HFFc6 (cell line): ENCODE measurements around the gene KCNA2. TPM values are rescaled to one million over a fixed set of nuclear protein-coding genes. Genes with fewer than 3 reads are reported as not detected.

Source experiments
- DNase-seq: peaks from one replicate; pipeline ENCODE4 v3.0.0-alpha.2; 2018
- H3K27ac Mint-ChIP-seq: 2 replicates; pipeline ENCODE4 v1.8.0; 2020; ENCODE audit warnings: mild to moderate bottlenecking, mixed read lengths
- H3K27me3 Mint-ChIP-seq: 2 replicates; pipeline ENCODE4 v1.8.0; 2021; ENCODE audit warnings: mild to moderate bottlenecking, moderate library complexity, mixed read lengths; ENCODE audit not compliant: insufficient read depth
- H3K36me3 Mint-ChIP-seq: 2 replicates; pipeline ENCODE4 v1.8.0; 2021; ENCODE audit warnings: low read depth, mixed read lengths
- H3K4me1 Mint-ChIP-seq: 2 replicates; pipeline ENCODE4 v1.8.0; 2020; ENCODE audit warnings: low read depth, mixed read lengths
- H3K4me3 Mint-ChIP-seq: 2 replicates; pipeline ENCODE4 v1.8.0; 2020; ENCODE audit warnings: mild to moderate bottlenecking, moderate library complexity, mixed read lengths
- H3K9me3 Mint-ChIP-seq: 2 replicates; pipeline ENCODE4 v1.8.0; 2020; ENCODE audit warnings: mild to moderate bottlenecking, mixed read lengths
- CTCF ChIP-seq: fragments of 200-600 bp; sonication (generic); IDR thresholded peaks from 2 replicates; pipeline ENCODE4 v1.5.0; 2021; ENCODE audit warnings: antibody characterized with exemption, mild to moderate bottlenecking
- total RNA-seq, 6 experiments: library from RNA; stranded (reverse); fragmentation: NEBNext Ultra II Directional; extraction: Animal tissue kit (Norgen Biotek cat#: 25700); gene quantifications; 2 replicates in 1 of 6; 3 replicates in 5 of 6; pipeline ENCODE4 v1.2.3, GENCODE V29; 2021

KCNA2 gene
- total RNA-seq, 6 experiments from 2014 or later, result not detected

GRCh38 chr1:110626889-110627288, 20.7 kb upstream of the KCNA2 start:
- Mint-ChIP-seq H3K27ac (no peak overlapping the region), H3K9me3 (no peaks in the 10 kb centered on the region), H3K4me3 (no peak overlapping the region), H3K36me3 (no peaks in the 10 kb centered on the region), H3K27me3 (peaks cover 10% of the 10 kb centered on the region), H3K4me1 (no peaks in the 10 kb centered on the region)
- no peak for DNase-seq
- no peak for TF ChIP-seq CTCF

DNA sequence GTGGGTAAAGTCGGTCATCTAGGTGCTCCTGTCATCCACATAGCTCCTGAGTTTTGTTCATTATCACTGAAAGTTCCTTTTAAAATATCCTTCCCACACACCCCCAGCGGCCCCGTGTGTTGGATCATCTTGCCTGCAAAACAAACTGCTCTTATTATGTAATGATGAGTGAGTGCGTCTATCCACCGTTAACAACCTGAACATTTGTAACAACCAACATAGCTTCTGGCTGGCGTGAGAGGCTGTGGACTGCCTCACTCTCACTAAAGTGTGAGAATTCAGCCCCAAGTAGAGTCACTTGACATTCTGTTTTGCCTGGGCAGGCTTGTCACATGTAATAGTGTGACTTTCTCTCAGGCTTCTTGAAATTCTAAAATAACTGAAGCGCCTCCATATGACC, 14.5 kb upstream of the KCNA2 start:
- Mint-ChIP-seq H3K36me3 (no peaks in the 10 kb centered on the region), H3K9me3 (no peaks in the 10 kb centered on the region), H3K27ac (no peak overlapping the region), H3K4me3 (no peak overlapping the region), H3K27me3 (peaks cover 18% of the 10 kb centered on the region), H3K4me1 (no peaks in the 10 kb centered on the region)
- no peak for DNase-seq
- no peak for TF ChIP-seq CTCF

- Mint-ChIP-seq H3K4me1 (no peaks in the 10 kb centered on the region), H3K9me3 (no peaks in the 10 kb centered on the region), H3K36me3 (no peaks in the 10 kb centered on the region), H3K4me3 (no peak overlapping the region), H3K27me3 (peaks cover 18% of the 10 kb centered on the region), H3K27ac (no peak overlapping the region)
- no peak for TF ChIP-seq CTCF
- DNase-seq, result no peak
These were observed 14.1 kb upstream of the KCNA2 start for GRCh38 chr1:110620250-110620615.

DNA sequence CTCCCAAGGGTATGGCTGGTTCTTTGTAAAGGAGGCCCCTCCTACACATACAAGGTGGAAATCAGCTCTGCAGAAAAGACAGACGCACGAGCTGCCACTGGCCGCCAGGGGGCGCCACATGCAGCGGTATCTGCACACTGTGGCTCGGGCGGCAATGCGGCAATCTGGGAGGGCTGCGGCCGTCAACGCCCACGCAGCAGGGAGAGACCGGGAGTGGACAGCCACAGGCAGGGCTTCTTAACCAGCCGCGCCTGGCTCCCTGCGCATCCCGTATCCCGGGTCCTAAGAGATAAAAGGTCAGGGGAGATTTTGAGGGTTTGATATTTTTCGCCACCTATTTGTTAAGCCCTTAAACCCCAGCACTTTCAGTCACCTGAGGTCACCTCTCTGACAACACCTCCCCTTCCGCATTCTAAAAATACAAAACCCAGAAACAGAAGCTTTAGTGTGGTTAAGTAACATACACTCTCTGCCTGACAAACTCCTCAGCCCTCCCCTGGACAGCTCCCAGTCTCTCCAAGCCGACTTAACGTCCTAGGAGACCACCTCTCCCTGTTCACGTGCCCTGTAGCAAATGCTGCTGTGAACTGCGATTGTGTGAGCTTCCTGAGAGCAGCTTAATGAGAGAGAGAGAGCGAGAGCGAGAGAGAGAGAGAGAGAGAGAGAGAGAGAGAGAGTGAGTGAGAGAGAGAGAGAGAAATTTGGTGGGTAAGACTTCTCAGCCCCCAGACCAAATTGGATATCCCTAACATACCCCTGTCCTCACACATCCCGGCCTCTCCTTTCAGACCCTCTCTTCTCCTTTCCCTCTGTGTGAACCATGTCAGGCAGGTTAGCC, 13.5 kb upstream of the KCNA2 start:
- Mint-ChIP-seq H3K9me3 (no peaks in the 10 kb centered on the region), H3K27me3 (peaks cover 16% of the 10 kb centered on the region), H3K27ac (no peak overlapping the region), H3K4me3 (no peak overlapping the region), H3K4me1 (no peaks in the 10 kb centered on the region), H3K36me3 (no peaks in the 10 kb centered on the region)
- peak; percentile 58 for DNase-seq
- TF ChIP-seq CTCF, result peak; percentile 98

DNA sequence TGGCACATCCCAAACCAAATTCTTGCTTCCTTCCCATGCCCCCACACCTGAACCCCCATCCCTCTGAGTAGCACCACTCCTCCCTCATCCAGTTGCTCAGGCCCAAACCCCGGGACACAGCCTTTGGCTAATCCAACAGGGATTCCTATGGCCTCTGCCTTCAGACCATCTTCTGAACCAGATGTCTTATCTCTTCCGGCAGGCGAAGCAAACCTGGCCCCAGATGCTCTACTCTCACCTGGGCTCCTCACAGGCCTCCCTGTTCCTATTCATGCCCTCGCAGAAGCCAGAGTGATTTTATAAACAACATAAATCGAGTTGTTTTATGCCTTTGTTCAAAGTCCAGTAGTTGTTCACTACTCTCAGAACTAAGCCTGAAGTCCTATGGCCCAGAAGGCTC, 12.5 kb upstream of the KCNA2 start:
- Mint-ChIP-seq H3K4me1 (no peaks in the 10 kb centered on the region), H3K27ac (no peak overlapping the region), H3K36me3 (no peaks in the 10 kb centered on the region), H3K4me3 (no peak overlapping the region), H3K9me3 (no peaks in the 10 kb centered on the region), H3K27me3 (peaks cover 19% of the 10 kb centered on the region)
- no peak for DNase-seq
- no peak for TF ChIP-seq CTCF
